HG02798 (cell line): ENCODE data around the gene GABRG3.

Experiments
- ATAC-seq: cut with Tn5 transposase; IDR thresholded peaks from one replicate; pipeline ENCODE4 v1.9.1; 2021; ENCODE audit warnings: mild to moderate bottlenecking; ENCODE audit not compliant: unreplicated experiment, poor library complexity

The GABRG3 gene

DNA sequence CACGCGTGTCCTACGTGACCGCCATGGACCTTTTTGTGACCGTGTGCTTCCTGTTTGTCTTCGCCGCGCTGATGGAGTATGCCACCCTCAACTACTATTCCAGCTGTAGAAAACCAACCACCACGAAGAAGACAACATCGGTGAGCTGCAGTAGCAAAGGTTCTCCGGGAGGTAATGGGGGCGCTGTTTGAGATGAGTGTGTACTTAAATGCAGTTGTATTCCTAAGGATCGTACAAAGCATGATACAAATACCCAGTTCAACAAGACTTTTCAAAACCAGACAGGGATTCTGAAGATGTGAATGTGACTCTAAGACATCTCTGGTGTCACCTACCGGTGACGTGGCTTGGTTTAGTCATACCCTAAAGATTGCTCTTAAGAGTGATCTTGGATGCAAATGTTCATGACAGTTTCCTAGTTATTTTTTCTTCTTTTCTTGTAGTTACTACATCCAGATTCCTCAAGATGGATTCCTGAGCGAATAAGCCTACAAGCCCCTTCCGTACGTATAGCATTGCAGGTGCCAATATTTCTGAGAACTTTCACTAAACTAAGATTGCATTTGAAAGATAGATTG lies 556.6 kb downstream of the GABRG3 start:
- no peak for ATAC-seq

DNA sequence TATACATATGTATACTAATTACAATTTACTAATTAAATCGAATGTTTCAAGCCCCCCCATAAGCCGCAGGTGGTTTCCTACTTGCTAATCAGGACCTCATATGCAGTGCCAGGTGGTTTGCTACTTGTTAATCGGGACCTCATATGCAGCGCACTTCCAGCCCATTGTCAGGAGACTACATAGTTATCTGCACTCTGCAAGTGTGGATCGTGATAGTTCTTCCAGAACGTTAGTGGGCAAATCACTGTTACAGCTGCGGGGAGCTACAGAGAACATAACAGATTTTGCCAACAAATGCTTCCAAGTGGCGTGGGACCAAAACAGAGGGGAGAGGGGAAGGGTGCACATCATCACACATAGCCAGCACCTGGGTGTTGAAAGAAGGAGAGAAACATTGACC lies 558.4 kb downstream of the GABRG3 start:
- no peak for ATAC-seq

DNA sequence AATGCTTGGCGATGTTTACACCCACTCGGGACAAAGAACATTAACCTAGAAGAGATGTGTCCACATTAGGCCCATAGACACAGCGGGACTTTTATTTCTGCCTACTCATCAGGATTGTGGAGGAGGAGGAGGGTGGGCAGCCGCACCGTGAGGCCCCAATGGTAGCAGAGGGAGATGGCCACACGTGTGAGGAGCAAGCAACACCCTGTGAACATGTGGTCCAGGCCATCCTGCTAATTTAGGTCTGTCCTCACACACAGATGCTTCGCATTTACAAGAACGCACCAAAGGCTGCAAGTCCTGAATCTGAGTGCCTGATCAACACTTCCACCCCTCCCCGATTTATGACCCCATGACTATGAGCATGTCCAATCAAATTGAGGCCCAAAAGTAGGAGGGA lies 560.0 kb downstream of the GABRG3 start:
- no peak for ATAC-seq

DNA sequence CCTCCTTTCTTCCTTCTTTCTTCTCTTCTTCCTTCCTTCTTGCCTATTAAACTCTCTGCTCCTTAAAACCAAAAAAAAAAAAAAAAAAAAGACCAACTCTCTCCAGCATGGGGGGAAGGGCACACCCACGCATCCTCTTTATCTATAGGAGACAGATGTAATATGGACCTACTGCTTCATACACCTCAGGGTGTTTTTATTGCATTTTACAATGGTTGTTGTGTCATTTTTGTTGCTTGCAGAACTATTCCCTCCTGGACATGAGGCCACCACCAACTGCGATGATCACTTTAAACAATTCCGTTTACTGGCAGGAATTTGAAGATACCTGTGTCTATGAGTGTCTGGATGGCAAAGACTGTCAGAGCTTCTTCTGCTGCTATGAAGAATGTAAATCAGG lies 561.4 kb downstream of the GABRG3 start:
- no peak for ATAC-seq

DNA sequence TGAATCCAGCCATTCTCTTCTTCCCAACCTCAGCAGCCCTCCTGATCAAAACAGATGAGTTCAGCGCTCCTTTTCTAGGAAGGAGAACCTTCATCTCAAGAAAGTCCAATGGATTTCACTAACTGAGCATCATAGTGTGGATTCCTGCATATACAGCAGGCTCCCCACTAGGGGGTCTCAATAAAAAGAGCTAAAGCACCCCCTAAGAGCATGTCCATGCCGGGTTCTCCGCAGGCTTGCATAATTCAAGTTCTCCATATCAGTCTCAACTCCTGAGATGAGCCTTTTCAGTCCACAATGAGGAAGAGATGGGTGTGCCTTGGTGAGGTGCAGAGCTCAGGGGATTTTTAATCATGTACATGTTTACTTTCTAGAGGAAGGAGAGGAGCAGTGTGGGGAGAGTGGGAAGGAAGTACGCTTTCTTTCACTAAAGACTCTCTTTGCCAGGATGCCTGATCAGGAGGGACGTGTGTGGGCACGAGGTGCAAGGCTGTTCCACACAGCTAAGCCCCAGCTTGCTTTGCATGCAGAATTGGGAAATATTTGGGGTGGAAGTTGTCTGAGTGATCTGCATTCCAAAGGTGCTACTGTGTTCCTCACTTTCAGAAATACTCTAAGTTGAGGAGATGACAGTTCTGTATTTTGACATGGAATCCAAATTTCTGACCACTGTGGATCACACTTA lies 564.6 kb downstream of the GABRG3 start:
- no peak for ATAC-seq

DNA sequence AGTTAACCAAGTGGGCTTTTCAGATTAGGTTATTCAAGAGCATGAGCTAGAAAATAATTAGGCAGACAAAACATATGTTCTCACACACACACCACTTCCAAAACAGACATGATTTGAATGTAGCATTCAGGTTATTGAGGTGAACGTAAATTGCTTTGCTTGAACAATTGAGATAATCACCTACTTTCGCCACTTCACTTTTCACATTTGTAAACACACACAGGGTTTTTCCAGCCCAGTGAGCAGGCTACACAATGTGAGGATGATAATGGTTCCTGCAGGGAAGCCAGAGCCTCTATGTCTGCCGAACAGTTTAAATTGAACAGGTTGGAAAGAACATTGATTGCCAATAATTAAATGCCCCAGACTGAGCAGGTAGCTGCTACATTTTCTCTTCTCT lies 567.3 kb downstream of the GABRG3 start:
- ATAC-seq = no peak

DNA sequence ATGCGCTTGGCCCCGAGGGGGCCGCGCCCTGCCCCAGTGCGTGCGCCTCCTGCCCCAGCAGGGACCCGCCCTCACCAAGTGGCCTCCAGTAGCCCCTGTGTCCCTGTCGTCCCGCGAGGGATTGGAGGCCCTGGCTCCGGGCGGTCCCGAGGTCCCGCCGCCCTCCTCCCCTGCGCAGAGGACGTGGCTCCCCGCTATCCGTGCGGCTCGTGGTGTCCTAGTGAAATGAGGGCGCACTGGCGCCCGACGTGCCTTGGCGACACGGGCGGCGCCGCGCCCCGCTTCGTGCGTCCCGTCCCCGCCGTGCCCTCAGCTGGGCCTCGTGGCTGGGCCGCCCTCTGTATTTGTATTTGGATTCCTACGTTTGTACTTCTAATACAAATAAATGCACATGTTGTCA lies 570.6 kb downstream of the GABRG3 start:
- ATAC-seq = no peak

DNA sequence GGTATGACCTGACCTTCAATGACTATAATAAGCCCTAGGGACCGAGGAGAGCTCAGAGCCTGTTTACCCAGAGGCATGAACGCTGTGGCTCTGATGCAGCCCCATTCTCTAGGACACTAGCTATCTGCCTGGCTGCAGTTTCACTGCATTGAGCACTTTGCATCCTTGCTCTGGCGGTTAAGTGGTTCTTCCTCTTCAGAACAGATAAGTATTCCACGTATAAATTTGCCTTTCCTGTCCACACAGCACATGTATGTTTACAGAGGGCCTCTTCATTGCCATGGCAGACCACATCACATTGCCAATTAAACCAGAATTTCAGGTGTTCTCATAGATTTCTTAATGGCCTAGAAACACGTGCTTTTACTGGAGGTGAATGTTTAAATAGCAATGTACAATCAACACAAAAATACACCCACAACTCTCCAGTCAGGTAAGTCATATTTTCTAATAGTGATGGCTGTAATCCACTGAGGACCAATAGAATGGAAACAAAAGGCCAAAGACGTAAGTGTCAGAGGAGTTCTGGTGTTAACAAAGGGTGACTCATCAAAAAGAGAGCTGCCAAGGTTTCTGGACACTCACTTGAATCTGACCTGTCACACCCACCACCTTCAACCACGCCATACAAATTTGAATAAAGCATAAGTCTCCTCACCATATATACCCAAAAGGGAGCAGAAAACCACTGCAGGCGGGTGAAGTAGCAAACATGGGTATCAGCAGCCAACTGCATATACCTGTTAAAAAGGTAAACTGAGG lies 574.7 kb downstream of the GABRG3 start:
- ATAC-seq = no peak

DNA sequence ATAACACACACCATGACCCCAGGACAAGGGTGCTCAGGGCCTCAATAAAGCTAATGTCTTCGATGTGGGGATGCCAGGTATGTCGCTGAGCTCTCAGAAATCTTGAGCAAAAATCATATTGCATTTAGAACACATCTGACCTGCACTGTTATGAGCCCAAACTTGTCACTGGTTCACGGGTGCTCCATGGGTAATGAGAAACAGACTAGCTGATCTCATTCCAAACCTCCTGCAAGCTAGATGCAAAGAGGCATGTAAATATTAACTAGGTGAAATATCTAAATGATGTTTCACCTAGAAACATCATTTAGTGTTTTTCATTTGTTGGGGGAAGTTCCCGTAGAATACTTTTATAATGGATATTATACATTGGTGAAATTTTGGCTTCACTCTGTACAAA lies 578.8 kb downstream of the GABRG3 start:
- no peak for ATAC-seq

DNA sequence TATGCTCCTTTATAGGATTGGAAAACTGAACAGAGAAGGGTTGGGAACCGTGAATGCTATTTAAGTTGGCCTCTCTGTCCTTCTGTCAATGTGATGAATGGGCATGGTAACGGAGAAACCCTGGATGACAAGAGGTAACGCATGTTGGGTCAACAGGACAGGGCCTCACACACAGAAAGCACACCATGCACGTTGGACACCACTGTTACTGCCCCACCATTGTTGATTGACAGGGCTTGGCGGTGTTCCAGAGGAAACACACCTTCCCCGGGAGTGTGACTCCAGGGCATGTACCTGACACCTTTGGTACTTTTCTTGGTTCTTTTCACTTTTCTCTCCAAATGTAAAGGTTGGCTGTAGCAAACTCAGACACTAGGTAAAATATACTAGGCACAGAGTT lies 579.7 kb downstream of the GABRG3 start:
- no peak for ATAC-seq

DNA sequence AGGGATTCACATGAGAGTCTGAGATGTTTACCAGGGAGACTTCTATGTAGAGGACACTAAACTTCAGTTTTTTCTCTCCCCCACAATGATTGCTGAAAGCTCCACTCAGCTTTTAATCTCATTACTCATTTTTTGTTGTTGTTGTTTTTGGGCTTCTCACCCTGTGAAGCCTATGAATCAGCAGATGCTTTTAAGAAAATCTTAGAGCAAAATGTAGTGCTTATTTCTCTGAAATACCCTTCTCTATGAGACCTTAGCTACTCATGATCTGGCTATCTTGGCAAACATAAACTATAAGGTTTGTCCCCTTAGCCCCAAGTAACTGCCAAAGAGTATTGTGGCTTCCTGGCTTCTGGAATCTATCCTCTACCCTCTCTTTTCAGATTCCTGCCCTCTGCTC lies 590.8 kb downstream of the GABRG3 start:
- ATAC-seq = no peak

DNA sequence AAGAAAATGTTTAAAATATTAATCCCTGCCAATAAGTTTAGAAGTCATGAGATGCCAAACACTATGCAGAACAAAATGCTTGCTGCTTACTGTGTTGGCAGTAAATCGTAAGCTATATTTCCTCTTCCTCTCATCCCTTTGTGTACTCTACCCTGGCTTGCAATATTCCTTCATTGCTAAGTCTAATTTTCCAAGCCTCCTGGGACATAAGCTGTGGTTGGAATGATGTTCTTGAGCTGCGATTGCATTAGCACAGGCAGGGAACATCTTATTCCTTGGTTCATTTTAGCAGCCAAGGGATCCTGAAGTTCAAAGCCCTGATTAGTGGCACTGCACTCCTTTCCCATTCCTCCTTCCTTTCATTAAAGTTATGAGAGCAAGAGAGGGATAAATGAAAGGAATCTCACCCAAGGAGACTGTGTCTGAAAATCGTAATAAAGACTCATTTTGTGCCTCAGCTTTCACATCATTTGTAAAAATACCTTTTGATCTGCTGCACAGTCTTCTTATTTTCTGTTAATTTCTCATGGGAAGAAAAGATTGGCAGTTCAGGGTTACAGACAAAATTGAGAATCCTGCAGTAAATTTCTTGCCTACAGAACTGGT lies 592.9 kb downstream of the GABRG3 start:
- ATAC-seq = no peak

DNA sequence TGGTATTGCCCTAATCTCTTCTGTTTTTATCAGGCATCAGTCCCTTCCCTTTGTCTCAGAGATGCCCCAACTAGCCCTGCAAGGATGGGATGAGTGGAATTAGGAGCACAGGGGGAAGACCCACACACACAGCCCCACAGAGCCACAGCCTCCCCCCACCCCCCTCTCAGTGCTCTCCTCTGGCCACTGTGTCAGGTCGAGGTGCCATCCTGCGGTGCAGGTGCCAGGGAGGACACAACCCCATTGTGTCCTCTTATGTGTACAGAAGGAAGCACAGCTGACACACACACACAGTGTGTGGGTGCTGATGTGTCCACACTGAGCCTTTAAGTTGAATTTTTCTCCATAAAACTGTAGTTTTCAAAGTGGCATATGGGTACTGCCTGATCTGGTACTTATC lies 593.7 kb downstream of the GABRG3 start:
- ATAC-seq = no peak

DNA sequence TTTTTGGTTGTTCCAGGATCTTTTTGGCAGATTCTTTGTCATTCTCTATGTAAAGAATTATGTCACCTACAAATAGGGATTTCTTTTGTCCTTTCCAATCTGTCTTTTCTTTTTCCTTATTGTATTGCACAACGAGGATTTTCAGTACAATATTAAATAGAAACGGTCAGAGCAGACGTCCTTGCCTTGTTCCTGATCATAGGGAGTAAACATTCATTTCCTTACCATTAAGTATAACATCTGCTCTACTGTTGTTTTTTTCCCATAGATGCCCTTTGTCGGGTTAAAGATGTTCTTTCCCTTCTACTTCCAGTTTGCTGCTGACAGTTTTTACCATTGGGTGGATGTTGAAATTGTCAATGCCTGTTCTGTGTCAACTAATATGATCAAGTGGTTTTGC lies 599.8 kb downstream of the GABRG3 start:
- ATAC-seq = no peak

DNA sequence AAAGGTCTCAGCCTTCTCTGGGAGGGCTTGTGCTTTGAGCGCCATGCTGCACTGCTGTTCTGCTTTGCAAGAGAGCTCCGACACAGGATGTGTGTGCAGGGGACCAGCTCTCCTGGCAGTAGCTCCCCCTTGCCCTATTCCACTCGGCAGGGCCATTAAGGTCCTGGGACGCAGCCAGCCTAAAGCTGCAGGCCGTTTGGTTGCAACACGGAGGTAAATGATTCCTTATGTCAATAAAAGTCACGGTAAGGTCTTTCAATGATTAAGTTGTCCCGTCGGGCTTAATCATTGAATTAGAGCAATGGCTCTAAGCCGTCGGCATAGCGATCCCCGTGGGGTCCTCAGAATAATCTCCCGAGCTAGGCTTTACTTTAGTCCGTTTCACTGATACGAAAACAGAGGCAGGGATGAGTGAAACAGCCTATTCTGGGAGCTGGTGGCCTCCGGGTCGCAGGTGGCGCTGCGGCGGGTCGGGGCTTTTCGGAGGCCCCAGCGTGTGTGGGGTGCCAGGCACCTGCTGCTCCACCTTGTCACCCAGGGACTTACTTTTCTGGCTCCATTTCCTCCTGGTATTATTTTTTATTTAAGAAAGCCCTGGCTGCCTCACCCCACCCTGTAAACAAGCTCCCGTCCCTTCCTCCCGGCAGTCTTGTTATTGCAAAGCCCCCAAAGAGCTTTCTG lies 603.0 kb downstream of the GABRG3 start:
- ATAC-seq = no peak

DNA sequence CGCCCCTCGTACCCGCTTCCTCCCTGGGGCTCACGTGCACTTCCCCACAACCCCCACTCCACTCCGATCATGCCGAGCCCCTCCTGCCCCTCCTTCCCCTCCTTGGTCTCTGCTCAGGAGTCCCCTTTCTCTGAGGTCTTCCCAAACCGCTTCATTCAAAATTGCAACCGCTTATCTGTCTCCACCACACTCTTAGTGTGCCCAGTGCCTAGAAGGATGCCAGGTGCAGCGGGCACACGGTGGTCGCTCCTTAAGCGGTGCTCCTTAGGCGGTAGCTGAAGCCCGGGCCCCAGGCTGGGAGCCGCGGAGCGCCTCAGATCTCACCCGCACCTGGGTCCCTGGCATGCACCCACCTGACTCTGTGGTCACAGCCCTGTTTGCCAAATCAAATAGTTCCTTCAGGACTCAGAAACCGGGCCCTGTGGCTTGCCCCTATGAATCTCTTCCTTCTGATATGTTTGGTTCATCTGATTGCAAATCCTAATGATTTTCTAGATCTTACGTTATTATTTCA lies 603.6 kb downstream of the GABRG3 start:
- ATAC-seq = no peak

DNA sequence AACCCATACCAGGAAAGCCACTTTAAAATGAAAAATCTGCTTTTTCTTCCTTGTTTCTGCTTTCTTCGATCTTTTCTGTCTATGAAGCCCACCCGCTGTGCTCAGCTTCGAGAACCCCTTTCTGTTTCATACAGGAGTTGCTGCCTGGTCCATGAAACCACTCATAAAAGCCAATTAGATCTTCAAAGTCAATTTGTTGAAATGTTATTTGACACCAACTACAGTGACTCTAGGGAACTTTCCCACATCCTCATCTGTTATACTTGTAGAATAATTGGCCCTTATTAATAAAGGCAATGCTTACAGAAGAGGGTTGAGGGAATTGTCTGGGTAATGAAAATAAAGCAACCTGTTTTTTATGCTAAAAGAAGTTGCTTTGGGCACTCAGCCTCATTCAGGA lies 604.5 kb downstream of the GABRG3 start:
- ATAC-seq = no peak

DNA sequence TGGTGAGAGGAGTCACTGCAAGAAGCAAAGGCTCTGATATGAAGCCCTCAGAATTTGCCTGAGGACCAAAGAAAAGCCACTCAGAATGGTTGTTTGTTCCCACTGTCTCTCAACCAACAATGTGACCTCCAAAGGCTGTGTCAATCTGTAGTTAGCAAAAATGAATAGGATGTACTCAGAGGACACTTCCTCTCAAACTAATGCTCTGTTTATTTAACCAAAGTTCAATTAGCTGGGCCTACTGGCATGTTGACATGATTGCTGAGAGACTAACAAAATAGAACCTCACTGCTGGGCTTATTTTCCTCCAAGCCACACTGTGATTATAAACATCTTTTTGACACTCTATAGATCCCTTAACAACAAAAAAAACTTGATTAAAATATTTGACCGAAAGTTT lies 605.6 kb downstream of the GABRG3 start:
- ATAC-seq = no peak

DNA sequence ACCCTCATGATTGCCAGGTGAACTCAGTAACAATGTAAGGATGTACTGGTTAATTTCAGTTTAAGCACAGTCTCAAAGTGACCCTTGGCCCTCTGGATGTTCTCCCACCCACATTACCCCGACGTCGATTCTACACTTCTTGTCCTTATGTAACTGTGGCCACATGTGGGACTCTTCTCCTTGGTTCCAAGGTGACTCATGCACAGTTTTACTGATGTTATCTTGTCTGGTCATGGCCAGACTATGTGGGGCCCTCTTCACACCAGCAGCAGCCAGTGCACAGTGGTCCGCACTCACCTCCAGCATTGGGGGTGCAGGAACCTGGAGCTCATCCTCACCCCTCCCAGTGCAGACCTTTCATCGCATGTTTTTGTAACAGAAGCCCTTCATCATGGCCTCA lies 608.8 kb downstream of the GABRG3 start:
- ATAC-seq = no peak

DNA sequence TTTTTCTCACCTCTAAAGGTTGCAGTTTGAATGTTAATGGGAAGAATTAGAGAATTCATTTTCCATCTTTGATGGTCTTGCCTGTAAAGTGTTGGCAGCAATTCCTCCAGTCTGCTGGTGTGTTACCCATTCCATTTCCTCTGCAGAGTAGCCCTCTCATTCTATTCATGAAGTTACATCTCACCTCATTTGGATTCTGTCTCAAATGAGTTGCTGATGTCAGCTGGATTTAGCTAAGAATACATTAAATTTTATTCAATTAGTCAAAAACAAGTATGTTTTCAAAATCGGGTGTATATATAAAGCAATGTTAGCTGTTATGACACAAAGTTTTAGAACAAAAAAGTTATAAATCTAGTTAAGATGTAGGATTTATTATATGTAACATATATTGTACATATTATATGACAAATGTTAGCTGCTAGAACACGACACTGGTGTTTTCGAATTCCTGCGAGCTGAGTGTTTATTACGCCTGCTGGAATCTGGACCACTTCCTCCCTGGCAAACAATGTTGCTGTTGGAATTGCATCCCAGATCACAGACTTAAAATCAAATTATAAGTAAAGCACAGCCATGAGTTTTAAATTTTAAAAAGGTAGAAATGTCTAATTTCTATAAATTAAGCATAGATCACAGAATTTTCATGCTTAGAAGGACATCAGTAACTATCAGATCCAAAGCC lies 611.9 kb downstream of the GABRG3 start:
- ATAC-seq = no peak
